ENCODE data around the gene ADGRE3.

DNA sequence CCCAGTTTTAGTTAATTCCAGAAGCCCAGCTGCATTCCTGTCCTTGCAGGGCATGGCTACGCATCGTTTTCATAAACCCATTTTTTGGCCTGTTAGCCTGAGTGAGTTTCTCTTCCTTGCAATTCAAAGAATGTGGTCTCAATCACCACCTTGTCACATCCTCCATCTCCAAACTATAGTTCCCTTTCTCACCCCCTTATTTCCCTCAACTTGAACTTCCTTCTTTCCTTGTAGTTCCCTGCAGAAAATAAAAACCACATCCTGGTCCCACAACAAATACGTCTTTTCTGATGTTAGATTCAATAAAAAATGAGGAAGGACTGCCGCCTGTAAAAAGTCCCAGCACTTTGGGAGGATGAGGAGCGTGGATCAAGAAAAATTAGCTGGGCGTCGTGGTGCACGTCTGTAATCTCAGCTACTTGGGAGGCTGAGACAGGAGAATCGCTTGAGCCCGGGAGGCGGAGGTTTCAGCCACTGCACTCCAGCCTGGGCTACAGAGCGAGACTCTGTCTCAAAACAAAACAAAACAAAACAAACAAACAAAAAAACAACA lies 13.2 kb downstream of the ADGRE3 start:
- TF ChIP-seq CTCF (IDR thresholded peaks at IDR 0.05; ENCODE audit: insufficient read depth, low read depth, low read length) (no peak), EZH2 (IDR thresholded peaks at IDR 0.05; ENCODE audit: insufficient read depth, low read length) (no peak)
